GM12873 (cell line): ENCODE measurements around the gene SCART1.
"Not testable (repeated sequence)": the region's sequence is repeated elsewhere in the genome, so short reads cannot be mapped to it uniquely, and the experiment has no call there.

ENCODE experiments used
- TF ChIP-seq, protein P1 (sequence below): IDR thresholded peaks from 2 replicates; pipeline ENCODE4 v1.5.1; 2012; ENCODE audit warnings: low read depth, mild to moderate bottlenecking, moderate library complexity, low read length, control low read depth; ENCODE audit not compliant: insufficient read depth; ENCODE audit errors: missing control alignments

Gene SCART1

DNA sequence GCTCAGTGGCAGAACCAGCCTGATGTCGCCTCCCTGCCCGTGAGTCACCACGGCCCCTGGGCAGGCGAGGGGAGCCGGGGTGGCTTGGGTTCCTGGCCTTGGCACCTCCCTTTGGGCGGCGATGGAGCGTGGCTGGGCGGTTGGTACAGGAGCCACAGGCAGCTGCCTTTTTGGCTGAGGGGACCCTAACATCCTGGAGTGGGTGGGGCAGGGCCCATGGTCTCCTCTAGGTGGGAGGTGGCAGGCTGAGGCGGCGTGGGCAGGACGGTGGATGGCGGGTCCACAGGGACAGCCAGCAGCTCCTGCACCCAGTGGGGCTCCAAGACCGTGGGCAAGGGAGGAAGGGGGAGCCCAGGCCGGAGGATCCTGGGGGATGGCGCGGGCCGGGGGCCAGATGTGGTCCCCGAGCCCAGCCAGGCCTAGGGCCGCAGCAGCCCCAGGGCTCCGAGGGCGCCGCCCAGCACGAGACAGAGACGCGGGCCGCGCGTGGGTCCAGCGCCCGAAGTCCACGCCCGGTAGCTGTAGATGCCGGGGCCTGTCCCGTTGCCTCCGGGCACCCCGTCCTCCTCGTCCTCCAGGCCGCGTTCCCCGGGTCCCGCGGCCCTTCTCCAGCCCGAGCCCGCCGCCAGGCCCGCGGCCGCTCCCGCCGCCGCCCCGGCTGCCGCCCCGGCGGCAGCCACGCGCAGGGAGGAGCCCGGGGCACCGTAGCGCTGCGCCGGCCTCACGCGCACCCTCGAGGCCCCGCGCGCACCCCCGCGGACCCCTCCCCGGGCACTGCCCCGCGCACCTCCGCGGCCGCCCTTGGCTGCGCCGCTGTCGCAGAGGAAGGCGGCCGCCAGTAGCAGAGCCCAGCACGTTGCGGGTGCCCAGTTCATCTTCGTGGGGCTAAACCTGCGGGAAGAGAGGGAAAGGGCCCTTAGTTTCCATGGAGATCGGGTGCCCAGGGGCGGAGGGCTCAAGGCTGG, 30.7 kb upstream of the SCART1 start:
- TF ChIP-seq, protein P1, sequence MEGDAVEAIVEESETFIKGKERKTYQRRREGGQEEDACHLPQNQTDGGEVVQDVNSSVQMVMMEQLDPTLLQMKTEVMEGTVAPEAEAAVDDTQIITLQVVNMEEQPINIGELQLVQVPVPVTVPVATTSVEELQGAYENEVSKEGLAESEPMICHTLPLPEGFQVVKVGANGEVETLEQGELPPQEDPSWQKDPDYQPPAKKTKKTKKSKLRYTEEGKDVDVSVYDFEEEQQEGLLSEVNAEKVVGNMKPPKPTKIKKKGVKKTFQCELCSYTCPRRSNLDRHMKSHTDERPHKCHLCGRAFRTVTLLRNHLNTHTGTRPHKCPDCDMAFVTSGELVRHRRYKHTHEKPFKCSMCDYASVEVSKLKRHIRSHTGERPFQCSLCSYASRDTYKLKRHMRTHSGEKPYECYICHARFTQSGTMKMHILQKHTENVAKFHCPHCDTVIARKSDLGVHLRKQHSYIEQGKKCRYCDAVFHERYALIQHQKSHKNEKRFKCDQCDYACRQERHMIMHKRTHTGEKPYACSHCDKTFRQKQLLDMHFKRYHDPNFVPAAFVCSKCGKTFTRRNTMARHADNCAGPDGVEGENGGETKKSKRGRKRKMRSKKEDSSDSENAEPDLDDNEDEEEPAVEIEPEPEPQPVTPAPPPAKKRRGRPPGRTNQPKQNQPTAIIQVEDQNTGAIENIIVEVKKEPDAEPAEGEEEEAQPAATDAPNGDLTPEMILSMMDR, result no peak

DNA sequence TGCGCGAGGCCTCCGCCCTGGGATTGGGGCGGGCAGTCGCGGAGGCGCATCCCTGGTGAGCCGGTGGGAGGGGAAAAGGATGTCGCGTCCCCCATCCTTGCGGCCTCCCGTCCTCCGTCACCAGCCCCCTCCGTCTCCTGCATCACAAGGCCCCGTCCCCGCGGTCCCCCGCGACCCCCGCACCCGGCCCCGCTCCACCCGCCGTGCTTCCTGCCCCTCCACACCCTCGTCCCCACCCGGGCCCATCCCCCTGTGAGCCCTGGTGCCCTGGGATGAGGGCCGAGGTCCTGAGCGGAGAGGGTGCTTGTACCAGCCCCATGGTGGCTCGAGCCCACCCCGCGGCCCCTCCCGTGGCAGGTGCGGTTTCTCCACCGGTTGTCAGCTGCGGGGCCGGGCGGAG, 29.1 kb upstream of the SCART1 start, which contains the start of gene SPRN:
Gene SPRN (minus strand): TSS at position 25 of the 400 bp plus-strand sequence. CDS start 944 bp downstream, outside the sequence.
- TF ChIP-seq, protein P1, result not testable (repeated sequence)

DNA sequence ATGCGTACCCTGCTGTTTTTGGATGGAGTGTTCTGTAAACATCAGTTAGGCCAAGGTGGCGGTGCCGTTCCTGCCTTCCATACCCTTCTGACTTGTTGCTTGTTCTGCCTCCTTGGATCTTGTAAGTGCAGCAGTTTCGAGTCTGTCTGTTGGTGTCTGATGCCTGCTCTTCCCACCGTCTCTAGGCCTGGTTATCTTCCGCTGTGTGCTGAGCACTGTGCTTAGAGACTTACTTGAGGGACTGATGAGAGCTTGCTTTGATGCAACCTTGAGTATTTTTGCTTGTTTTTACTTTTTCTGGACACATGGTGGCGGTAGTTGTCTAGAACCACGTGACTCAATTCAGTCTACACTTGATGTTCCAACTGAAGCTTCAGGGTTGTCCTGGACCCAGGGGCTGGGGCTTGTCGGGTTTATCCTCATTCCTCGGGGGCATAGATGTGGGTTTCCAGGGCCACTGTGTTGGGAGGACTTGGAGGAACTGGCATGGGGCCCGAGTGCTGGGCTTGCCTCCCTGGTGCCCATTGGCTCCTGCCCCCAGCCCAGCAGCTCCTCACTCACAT, 15.0 kb upstream of the SCART1 start:
- TF ChIP-seq, protein P1, result peak; percentile 69

DNA sequence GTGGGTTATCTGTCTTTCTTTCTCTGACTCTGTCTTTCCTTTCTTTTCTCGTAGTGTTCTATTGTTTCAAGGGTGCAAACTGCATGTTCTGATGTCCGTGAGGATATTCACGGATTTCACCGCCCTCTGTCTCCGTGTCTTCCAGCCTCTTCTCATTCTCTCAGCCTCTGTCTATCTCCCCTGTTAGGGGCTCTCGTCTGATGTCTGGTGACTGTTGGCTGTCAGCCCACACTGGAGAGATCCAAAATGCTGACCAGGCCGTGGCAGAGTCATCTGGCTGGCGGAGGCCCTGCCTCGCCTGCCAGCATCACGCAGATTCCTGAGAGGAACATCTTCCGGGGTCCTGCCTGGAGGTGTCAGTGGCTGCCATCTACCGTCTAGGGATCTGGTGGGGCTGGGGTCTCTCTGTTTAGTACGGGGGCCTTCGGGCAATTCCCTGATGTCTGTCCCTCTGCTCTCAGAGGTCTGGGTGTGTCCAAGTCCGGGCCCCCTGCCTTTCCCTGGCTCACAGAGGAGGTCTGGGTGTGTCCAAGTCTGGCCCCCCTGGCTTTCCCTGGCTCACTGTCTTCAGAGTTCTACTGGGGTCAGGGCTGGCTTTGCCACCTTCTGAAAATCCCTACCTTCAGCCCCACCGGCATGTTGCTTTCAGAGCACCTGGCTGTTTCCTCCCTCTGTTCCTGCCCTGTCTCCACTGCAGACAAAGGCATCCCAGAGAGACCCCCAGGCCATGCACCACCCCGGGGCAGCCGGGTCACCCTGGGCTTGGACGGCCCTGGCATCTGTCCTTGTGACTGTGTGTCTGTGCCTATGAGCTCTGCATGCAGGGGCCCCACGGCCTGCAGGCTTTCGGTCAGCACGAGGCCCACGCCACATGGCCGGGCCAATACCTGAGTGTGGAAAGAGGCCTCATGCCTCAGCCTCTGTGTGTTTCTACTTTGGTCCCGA, 14.0 kb upstream of the SCART1 start:
- TF ChIP-seq, protein P1, result no peak

DNA sequence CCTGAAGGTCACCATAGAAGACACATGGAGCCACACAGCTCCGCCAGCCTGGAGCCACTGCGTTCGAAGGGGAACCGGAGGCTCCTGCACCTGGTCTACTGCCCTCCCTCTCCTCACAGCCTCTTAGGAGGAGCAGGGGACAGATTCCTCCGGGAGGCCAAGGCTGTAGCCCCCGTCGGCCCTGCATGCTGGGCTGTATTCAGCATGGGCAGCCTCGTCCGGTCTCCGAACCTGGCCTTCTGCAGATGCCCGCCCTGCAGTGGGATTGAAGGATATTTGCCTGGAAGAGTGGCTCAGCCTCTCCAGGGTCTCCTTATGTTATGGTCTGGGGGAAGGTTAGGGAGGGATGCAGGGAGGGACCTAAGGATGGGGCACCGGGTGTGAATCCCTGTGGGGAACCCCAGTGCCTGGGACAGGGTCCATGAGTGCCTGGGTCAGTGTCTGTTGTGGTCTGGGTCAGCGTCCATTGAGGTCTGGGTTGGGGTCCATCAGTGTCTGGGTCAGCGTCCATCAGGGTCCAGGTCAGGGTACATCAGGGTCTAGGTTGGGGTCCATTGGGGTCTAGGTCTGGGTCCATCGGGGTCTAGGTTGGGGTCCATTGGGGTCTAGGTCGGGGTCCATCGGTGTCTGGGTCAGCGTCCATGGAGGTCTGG, 13.0 kb upstream of the SCART1 start:
- TF ChIP-seq, protein P1, result no peak

DNA sequence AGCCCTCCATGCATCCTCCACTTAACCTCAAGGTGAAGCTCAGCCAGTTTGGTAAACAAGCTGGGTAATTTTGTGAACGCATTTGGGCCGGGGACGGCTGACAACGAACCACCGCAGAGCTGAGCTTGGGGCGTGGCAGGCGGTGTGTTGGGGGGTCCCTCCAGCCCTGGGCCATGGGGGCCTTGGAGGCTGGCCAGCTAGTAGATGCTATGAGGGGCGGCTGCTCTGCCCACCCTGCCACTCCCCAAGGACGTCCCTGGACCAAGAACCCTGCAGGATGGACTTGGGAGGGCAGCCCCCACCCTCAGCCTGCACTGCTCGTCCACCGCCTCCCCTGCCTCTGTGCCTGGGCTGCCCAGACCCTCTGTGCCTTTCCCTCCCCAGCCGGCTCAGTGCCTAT, 12.0 kb upstream of the SCART1 start:
- TF ChIP-seq, protein P1, result no peak
